ENCODE measurements around the gene AMY1B. TPM values are rescaled to one million over a fixed set of nuclear protein-coding genes. Genes with fewer than 3 reads are reported as not detected.
"Not testable (repeated sequence)": the region's sequence is repeated elsewhere in the genome, so short reads cannot be mapped to it uniquely, and the experiment has no call there.

The AMY1B gene
- total RNA-seq, 6 experiments from 2014 or later = not detected

DNA sequence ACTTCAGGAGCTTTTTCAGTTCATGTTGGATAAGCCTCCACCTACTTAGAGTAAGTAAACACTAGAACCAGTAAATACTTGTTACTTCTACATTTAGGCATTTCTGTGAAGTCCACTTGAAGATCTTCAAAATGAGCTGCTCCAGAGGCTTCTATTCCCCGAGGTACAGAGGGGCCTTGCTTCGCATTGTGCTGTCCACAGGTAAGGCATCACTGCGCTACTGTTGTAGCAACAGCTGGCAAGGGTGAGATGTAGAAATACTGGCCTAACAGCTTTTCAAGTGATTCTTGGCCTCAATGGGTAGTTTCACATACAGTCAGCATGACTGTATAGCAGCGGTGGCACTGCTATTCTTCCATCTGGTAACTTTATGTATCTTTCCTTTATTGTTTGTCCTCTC lies 45.1 kb downstream of the AMY1B start:
- not testable (repeated sequence) for H3K36me3 Mint-ChIP-seq (ENCODE audit: low read depth); H3K9me3 Mint-ChIP-seq; H3K27me3 Mint-ChIP-seq (ENCODE audit: insufficient read depth); H3K4me3 Mint-ChIP-seq; DNase-seq; H3K27ac Mint-ChIP-seq; H3K4me1 Mint-ChIP-seq (ENCODE audit: low read depth)

DNA sequence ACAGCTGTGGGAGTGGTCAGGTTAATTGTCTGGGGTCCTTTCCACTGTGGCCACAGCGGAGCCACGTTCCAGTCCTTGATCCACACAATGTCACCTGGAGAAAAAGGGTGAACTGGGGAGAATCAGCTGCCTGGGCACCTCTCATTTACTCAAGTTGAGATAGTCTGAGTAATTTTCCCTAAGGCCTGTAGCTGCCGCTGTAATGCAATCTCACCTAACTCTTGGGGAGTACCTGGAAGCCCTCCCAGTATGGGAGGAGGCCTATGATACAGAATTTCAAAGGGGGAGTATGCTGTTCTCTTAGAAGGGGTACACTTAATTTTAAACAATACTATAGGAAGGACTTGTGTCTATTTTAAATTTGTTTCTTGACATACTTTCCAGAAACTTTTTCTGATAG lies 45.7 kb downstream of the AMY1B start:
- not testable (repeated sequence) for H3K9me3 Mint-ChIP-seq; H3K4me1 Mint-ChIP-seq (ENCODE audit: low read depth); DNase-seq; H3K4me3 Mint-ChIP-seq; H3K27ac Mint-ChIP-seq; H3K27me3 Mint-ChIP-seq (ENCODE audit: insufficient read depth); H3K36me3 Mint-ChIP-seq (ENCODE audit: low read depth)

DNA sequence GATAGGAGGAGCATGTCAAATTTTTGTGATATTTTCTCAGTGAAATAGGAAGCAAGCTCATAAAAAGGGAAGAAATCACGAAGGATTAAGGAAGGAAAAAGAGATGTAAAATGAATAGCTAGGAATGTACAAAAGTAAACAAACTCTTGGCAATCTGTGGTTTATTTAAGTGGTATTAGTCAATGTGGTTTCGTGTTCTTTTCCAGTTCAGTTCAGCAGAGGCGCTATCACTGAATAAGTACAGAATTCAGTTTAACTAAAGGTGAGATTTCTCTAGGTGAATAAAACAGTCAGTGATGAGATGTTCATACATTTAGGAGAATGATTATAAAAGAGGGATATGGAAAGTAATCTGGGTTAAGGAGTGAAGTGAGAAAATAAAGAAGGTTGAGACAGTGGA lies 52.1 kb downstream of the AMY1B start:
- not testable (repeated sequence) for H3K9me3 Mint-ChIP-seq; DNase-seq; H3K4me1 Mint-ChIP-seq (ENCODE audit: low read depth); H3K27ac Mint-ChIP-seq; H3K36me3 Mint-ChIP-seq (ENCODE audit: low read depth); H3K27me3 Mint-ChIP-seq (ENCODE audit: insufficient read depth); H3K4me3 Mint-ChIP-seq

DNA sequence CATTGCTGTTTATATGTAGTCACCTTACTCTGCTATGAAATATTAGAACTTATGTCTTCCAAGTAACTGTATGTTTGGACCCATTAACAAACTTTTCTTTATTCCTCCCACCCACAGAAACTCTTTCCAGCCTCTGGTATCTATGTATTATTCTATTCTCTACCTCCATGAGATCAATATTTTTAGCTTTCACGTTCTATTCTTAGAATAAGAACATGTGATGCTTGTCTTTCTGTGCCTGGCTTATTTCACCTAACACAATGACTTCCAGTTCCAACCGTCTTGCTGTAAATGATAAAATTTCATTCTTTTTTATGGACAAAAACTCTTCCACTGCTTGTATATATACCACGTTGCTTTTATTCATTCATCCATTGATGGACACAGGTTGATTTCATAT lies 54.8 kb downstream of the AMY1B start:
- not testable (repeated sequence) for H3K4me1 Mint-ChIP-seq (ENCODE audit: low read depth); H3K27me3 Mint-ChIP-seq (ENCODE audit: insufficient read depth); H3K27ac Mint-ChIP-seq; H3K36me3 Mint-ChIP-seq (ENCODE audit: low read depth); H3K9me3 Mint-ChIP-seq; DNase-seq; H3K4me3 Mint-ChIP-seq

Other genes with a start within 250 kb of the AMY1B start
- gene RNPC3, start 170.5 kb downstream of the AMY1B start, total RNA-seq (2021; fragmentation: NEBNext Ultra II Directional; extraction: Animal tissue kit (Norgen Biotek cat#: 25700)) = 1 to 10 TPM; 7.1 to 9.6 (median 7.7) TPM
- gene AMY2B, start 124.6 kb downstream of the AMY1B start, total RNA-seq (2021; fragmentation: NEBNext Ultra II Directional; extraction: Animal tissue kit (Norgen Biotek cat#: 25700)) = 1 to 10 TPM in 1 of 6 experiments, under 1 TPM in 5; 0.28 to 1.1 (median 0.35) TPM
- gene AMY2A, start 78.8 kb downstream of the AMY1B start, total RNA-seq (2021; fragmentation: NEBNext Ultra II Directional; extraction: Animal tissue kit (Norgen Biotek cat#: 25700)) = not detected
- not detected for gene AMY1A, start 40.5 kb downstream of the AMY1B start, total RNA-seq (2021; fragmentation: NEBNext Ultra II Directional; extraction: Animal tissue kit (Norgen Biotek cat#: 25700))
- gene AMY1C, start 53.7 kb upstream of the AMY1B start, total RNA-seq (2021; fragmentation: NEBNext Ultra II Directional; extraction: Animal tissue kit (Norgen Biotek cat#: 25700)) = not detected

Data from HFFc6 (cell line).